IPS-NIHi7 (cell line): Measurements from ENCODE around the gene BHLHA9.
"Not testable (repeated sequence)": the region's sequence is repeated elsewhere in the genome, so short reads cannot be mapped to it uniquely, and the experiment has no call there.

Experiments used
- DNase-seq: peaks from one replicate; pipeline ENCODE4 v3.0.0; 2012; ENCODE audit warnings: mixed read lengths; ENCODE audit errors: extremely low spot score

BHLHA9 gene

GRCh38 chr17:1270210-1271029, at the start of gene BHLHA9:
BHLHA9 (plus strand) TSS chr17:1270444; CDS start chr17:1270564, 120 bp downstream.
- no peak for DNase-seq

- no peak for DNase-seq
Measured at GRCh38 chr17:1221209-1221608, 49.0 kb upstream of the BHLHA9 start.

GRCh38 chr17:1222321-1222720, 47.9 kb upstream of the BHLHA9 start:
- no peak for DNase-seq

GRCh38 chr17:1223662-1224061, 46.6 kb upstream of the BHLHA9 start:
- DNase-seq, result no peak

GRCh38 chr17:1224330-1224729, 45.9 kb upstream of the BHLHA9 start:
- no peak for DNase-seq

- no peak for DNase-seq
Measured at GRCh38 chr17:1226308-1226707, 43.9 kb upstream of the BHLHA9 start.

- DNase-seq, result no peak
Measured at GRCh38 chr17:1227365-1227764, 42.9 kb upstream of the BHLHA9 start.

GRCh38 chr17:1227917-1228780, 42.1 kb upstream of the BHLHA9 start:
- peak; percentile 37 for DNase-seq

- DNase-seq, result peak; percentile 48
Measured at GRCh38 chr17:1228781-1229348, 41.4 kb upstream of the BHLHA9 start.

- peak; percentile 60 for DNase-seq
Measured at GRCh38 chr17:1229349-1229899, 40.8 kb upstream of the BHLHA9 start.

- DNase-seq, result no peak
Measured at GRCh38 chr17:1229900-1230501, 40.2 kb upstream of the BHLHA9 start.

- no peak for DNase-seq
Measured at GRCh38 chr17:1231456-1231855, 38.8 kb upstream of the BHLHA9 start.

GRCh38 chr17:1232331-1232730, 37.9 kb upstream of the BHLHA9 start:
- DNase-seq, result no peak

- no peak for DNase-seq
Measured at GRCh38 chr17:1232786-1233185, 37.5 kb upstream of the BHLHA9 start.

GRCh38 chr17:1234455-1234854, 35.8 kb upstream of the BHLHA9 start:
- no peak for DNase-seq

- DNase-seq, result no peak
Measured at GRCh38 chr17:1237471-1237870, 32.8 kb upstream of the BHLHA9 start.

GRCh38 chr17:1239210-1239609, 31.0 kb upstream of the BHLHA9 start:
- DNase-seq, result no peak

GRCh38 chr17:1240426-1240825, 29.8 kb upstream of the BHLHA9 start:
- not testable (repeated sequence) for DNase-seq

- no peak for DNase-seq
Measured at GRCh38 chr17:1241929-1242328, 28.3 kb upstream of the BHLHA9 start.

GRCh38 chr17:1244606-1245012, 25.6 kb upstream of the BHLHA9 start:
- no peak for DNase-seq

- peak; percentile 8 for DNase-seq
Measured at GRCh38 chr17:1251866-1252608, 18.2 kb upstream of the BHLHA9 start.
